ENCODE results near the gene FRMD3.

DNA sequence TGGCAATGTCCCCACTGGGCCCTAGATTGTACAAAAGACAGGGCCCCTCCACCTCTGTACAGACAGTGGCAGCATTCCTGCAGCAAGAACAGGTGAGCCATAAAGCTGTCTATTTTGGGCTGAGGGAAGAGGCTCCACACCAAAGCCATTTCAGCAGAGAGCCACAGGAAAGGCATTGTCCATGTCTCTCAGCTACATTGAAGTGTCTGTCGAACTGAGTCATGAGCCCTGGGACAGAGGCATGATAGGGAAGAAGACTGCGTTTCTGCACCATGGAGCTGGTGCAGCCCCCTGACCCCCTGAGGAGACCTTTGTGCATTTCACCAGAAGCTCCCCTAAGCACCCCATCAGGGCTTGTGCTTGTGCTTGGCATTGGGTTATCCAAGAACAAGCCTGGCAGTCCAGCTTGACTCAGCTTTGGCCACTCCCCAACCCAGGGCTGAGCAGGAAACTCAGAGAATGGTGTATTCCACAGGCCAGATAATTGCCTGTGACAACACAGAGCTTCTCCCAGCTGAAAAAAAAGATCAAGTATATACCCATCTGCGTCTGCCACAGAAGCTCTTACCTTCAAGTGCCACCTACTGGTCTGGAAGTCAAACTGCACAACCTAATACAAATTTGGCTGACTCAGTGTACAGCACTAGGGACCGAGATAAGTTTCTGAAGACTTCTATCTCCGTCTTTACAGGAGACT lies 5.9 kb upstream of the FRMD3 start:
- no peak for TF ChIP-seq POLR2A (IDR thresholded peaks at IDR 0.05)
- TF ChIP-seq POLR2AphosphoS5 (IDR thresholded peaks at IDR 0.05), result no peak
- no peak for TF ChIP-seq EP300 (IDR thresholded peaks at IDR 0.05)
